Endothelial cell of umbilical vein (primary cell): ENCODE measurements around the gene CARD11. TPM values are rescaled to one million over a fixed set of nuclear protein-coding genes. Genes with fewer than 3 reads are reported as not detected.
A peak's percentile ranks its signal among the peaks of the same experiment; 100 is the strongest.

ENCODE experiments used
- BruUV-seq: library from RNA; stranded (reverse); fragments of 400-500 nt; replicated peaks from 2 replicates; lab custom pipeline; 2021; lab: Mats Ljungman, UMichigan
- CTCF ChIA-PET: fragments of 300-600, 350-600 bp; sonication (Branson Sonifier 250); formaldehyde crosslinking; loops from one replicate; lab custom pipeline; 2021; ENCODE audit warnings: antibody characterized with exemption, inconsistent platforms; lab: Charles Lee
- POLR2A ChIA-PET: fragments of 300-600, 350-600 bp; sonication (Branson Sonifier 250); formaldehyde crosslinking; loops from one replicate; lab custom pipeline; 2021; ENCODE audit warnings: antibody characterized with exemption, inconsistent platforms; lab: Charles Lee
- DNase-seq: peaks from one replicate; pipeline ENCODE4 v3.0.0-alpha.2; 2011; ENCODE audit warnings: low read depth, low spot score
- FAIRE-seq: peaks from 2 replicates; lab custom pipeline; 2011; peaks lifted over from hg19 to GRCh38; lab: Jason Lieb, UNC
- H2AFZ ChIP-seq: 2 replicates; pipeline ENCODE4 v1.6.0; 2012; ENCODE audit warnings: low read depth, low read length, control low read depth, inconsistent platforms
- H3K27ac ChIP-seq: 2 replicates; pipeline ENCODE4 v1.5.1; 2011; ENCODE audit warnings: low read depth, mild to moderate bottlenecking, control low read depth, low read length, moderate library complexity; ENCODE audit not compliant: insufficient read depth
- H3K27me3 ChIP-seq, 2 experiments: 2 replicates each; pipeline versions ENCODE4 v1.6.0 to v1.6.1; 2011; ENCODE audit warnings: low read length in 2 of 2, mixed read lengths in 1 of 2; ENCODE audit not compliant: control insufficient read depth in 2 of 2, insufficient read depth in 2 of 2
- H3K36me3 ChIP-seq, 2 experiments: 2 replicates in 1 of 2; 3 replicates in 1 of 2; pipeline ENCODE4 v1.5.1; 2011; ENCODE audit warnings: low read length in 2 of 2, mild to moderate bottlenecking in 1 of 2, moderate library complexity in 1 of 2; ENCODE audit not compliant: control insufficient read depth in 2 of 2, insufficient read depth in 2 of 2; ENCODE audit errors: extremely low read depth in 1 of 2
- H3K4me1 ChIP-seq: 3 replicates; pipeline ENCODE4 v1.5.1; 2011; ENCODE audit warnings: mild to moderate bottlenecking, low read length; ENCODE audit not compliant: control insufficient read depth, insufficient read depth; ENCODE audit errors: extremely low read depth
- H3K4me2 ChIP-seq: 2 replicates; pipeline ENCODE4 v1.6.1; 2011; ENCODE audit warnings: low read length, control low read depth, mixed read lengths; ENCODE audit not compliant: insufficient read depth
- H3K4me3 ChIP-seq, 3 experiments: fragments of 200-600 bp in 1 of 3; sonication (generic), shearing (Covaris generic) in 1 of 3; replicated peaks in 1 of 3; 2 replicates each; pipeline ENCODE4 v1.5.1; 2011 to 2016; ENCODE audit warnings: control low read depth in 3 of 3, low read length in 3 of 3, mild to moderate bottlenecking in 2 of 3, inconsistent platforms in 1 of 3, low read depth in 1 of 3, moderate library complexity in 1 of 3; ENCODE audit not compliant: insufficient read depth in 1 of 3
- H3K79me2 ChIP-seq: 2 replicates; pipeline ENCODE4 v1.6.0; 2012; ENCODE audit warnings: low read length, inconsistent platforms; ENCODE audit not compliant: control insufficient read depth, insufficient read depth
- H3K9ac ChIP-seq: replicated peaks from 2 replicates; pipeline ENCODE3; 2011; ENCODE audit warnings: low read length, control low read depth; ENCODE audit not compliant: insufficient read depth; ENCODE audit errors: extremely low read depth
- H3K9me1 ChIP-seq: replicated peaks from 3 replicates; pipeline ENCODE4 v1.6.0; 2011; ENCODE audit warnings: mild to moderate bottlenecking, low read length; ENCODE audit not compliant: control insufficient read depth, insufficient read depth; ENCODE audit errors: extremely low read depth
- H3K9me3 ChIP-seq: replicated peaks from 2 replicates; pipeline ENCODE4 v1.5.1; 2012; ENCODE audit warnings: low read length, inconsistent platforms; ENCODE audit not compliant: control insufficient read depth, insufficient read depth
- H4K20me1 ChIP-seq: replicated peaks from 2 replicates; pipeline ENCODE3; 2011; ENCODE audit warnings: mild to moderate bottlenecking, low read length; ENCODE audit not compliant: control insufficient read depth, insufficient read depth; ENCODE audit errors: extremely low read depth
- EZH2 ChIP-seq: IDR thresholded peaks from 2 replicates; pipeline ENCODE4 v1.6.1; 2012; ENCODE audit warnings: borderline replicate concordance, low read depth, mild to moderate bottlenecking, moderate library complexity, low read length, inconsistent platforms; ENCODE audit not compliant: severe bottlenecking
- FOS ChIP-seq: IDR thresholded peaks from 2 replicates; pipeline ENCODE4 v1.6.1; 2011; ENCODE audit warnings: mild to moderate bottlenecking, low read length, moderate library complexity, borderline replicate concordance; ENCODE audit not compliant: insufficient read depth
- GATA2 ChIP-seq: IDR thresholded peaks from 2 replicates; pipeline ENCODE4 v1.7.0; 2011; ENCODE audit warnings: low read depth, mild to moderate bottlenecking, moderate library complexity, mixed read lengths, low read length; ENCODE audit not compliant: insufficient read length, insufficient read depth
- JUN ChIP-seq: IDR thresholded peaks from 2 replicates; pipeline ENCODE4 v1.6.1; 2011; ENCODE audit warnings: borderline replicate concordance, low read depth; ENCODE audit not compliant: insufficient read length, insufficient read depth
- MYC ChIP-seq: IDR thresholded peaks from one replicate; pipeline ENCODE4 v1.6.1; 2011; ENCODE audit warnings: mild to moderate bottlenecking, low read depth, low read length
- POLR2A ChIP-seq: IDR thresholded peaks from 2 replicates; pipeline ENCODE4 v1.6.1; 2012; ENCODE audit warnings: low read depth, mild to moderate bottlenecking, control low read depth, low read length
- POLR2AphosphoS5 ChIP-seq: IDR thresholded peaks from 2 replicates; pipeline ENCODE4 v1.6.1; 2012; ENCODE audit warnings: low read depth, mild to moderate bottlenecking, control low read depth, low read length, moderate library complexity; ENCODE audit not compliant: insufficient read depth
- dilution Hi-C: fragments of 300-500 bp; cut with MboI; formaldehyde crosslinking; loops from one replicate; pipeline ENCODE4 v1.15.0; 2019; ENCODE audit warnings: low sequenced_read_pairs; ENCODE audit not compliant: extremely low pct_ligation_motif_present
- intact Hi-C: fragments of 100-400 bp; cut with micrococcal nuclease; formaldehyde crosslinking; loops from one replicate; pipeline ENCODE4 v1.10.0; 2022
- polyA plus RNA-seq, 4 experiments: library from polyadenylated mRNA; depleted of rRNA in 3 of 4; stranded (reverse) in 3 of 4; unstranded in 1 of 4; fragments of >200 nt; gene quantifications; 2 replicates each; pipeline versions ENCODE4 v1.2.1 to v1.2.3, GENCODE V29; 2011 to 2012; ENCODE audit warnings: missing spikeins in 1 of 4
- total RNA-seq: library from RNA; stranded (reverse); gene quantifications from 2 replicates; pipeline ENCODE4 v1.2.3, GENCODE V29; 2021
- TF ChIP-seq, protein P1 (sequence below), 2 donors: IDR thresholded peaks; 1 replicate in 1 of 2; 2 replicates in 1 of 2; pipeline ENCODE4 v1.5.1; 2011; ENCODE audit warnings: low read length in 2 of 2, mild to moderate bottlenecking in 2 of 2, moderate library complexity in 2 of 2, control low read depth in 1 of 2, inconsistent platforms in 1 of 2, low read depth in 1 of 2; ENCODE audit not compliant: insufficient read depth in 1 of 2; ENCODE audit errors: extremely low read depth in 1 of 2
- TF ChIP-seq, protein P2 (sequence below): IDR thresholded peaks from 2 replicates; pipeline ENCODE4 v1.6.1; 2011; ENCODE audit not compliant: insufficient read depth, insufficient read length

The CARD11 gene
- total and polyA plus RNA-seq, 2 donors (not counting 3 experiments of a cell fraction or from before 2014, with no cell fraction given) = 20.4 to 41.8 TPM

DNA sequence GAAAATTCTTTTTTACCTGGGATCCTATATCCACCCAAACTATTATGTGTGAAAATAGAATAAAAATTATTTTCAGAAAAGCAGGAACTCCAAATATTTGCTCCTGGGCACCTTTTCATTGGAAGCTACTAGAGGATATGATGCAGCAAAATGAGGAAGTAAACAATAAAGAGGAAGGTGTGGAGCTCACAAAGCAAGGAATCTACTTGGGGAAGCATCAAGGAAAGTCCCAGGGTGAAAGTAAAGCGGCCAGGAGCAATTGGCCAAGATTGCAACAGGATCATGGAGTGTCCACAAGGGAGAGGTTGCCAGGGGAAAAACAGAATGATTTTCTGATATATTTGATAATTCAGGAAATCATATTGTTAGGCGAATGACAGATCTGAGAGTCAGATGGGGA is 80.8 kb downstream of the CARD11 start:
- H3K36me3 ChIP-seq = no peaks in the 10 kb centered on the region
- dilution Hi-C loops = no loop called here
- H3K27me3 ChIP-seq = no peaks in the 10 kb centered on the region
- CTCF ChIA-PET = no interaction called here
- H3K4me2 ChIP-seq = no peak overlapping the region
- H3K4me3 ChIP-seq = no peak overlapping the region
- no peak overlapping the region for H3K27ac ChIP-seq
- no peak overlapping the region for H3K9ac ChIP-seq
- no peak for FAIRE-seq
- H4K20me1 ChIP-seq = no peaks in the 10 kb centered on the region
- no peaks in the 10 kb centered on the region for H3K9me1 ChIP-seq
- intact Hi-C loops = no loop called here
- peak; percentile 19 for DNase-seq
- H3K4me1 ChIP-seq = peaks cover 3% of the 10 kb centered on the region
- no peak for TF ChIP-seq FOS
- no peak for TF ChIP-seq EZH2
- TF ChIP-seq GATA2 = no peak
- TF ChIP-seq, protein P1, sequence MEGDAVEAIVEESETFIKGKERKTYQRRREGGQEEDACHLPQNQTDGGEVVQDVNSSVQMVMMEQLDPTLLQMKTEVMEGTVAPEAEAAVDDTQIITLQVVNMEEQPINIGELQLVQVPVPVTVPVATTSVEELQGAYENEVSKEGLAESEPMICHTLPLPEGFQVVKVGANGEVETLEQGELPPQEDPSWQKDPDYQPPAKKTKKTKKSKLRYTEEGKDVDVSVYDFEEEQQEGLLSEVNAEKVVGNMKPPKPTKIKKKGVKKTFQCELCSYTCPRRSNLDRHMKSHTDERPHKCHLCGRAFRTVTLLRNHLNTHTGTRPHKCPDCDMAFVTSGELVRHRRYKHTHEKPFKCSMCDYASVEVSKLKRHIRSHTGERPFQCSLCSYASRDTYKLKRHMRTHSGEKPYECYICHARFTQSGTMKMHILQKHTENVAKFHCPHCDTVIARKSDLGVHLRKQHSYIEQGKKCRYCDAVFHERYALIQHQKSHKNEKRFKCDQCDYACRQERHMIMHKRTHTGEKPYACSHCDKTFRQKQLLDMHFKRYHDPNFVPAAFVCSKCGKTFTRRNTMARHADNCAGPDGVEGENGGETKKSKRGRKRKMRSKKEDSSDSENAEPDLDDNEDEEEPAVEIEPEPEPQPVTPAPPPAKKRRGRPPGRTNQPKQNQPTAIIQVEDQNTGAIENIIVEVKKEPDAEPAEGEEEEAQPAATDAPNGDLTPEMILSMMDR (IDR thresholded peaks at IDR 0.05; ENCODE audit: extremely low read depth in 1 of 2, insufficient read depth in 1 of 2, low read depth in 1 of 2, low read length in 2 of 2) = no peak
- TF ChIP-seq POLR2A = no peak
- TF ChIP-seq POLR2AphosphoS5 = no peak
- TF ChIP-seq, protein P2, sequence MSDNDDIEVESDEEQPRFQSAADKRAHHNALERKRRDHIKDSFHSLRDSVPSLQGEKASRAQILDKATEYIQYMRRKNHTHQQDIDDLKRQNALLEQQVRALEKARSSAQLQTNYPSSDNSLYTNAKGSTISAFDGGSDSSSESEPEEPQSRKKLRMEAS = no peak
- no peak for TF ChIP-seq MYC
- TF ChIP-seq JUN = no peak
- H3K9me3 ChIP-seq = peaks cover 3% of the 10 kb centered on the region
- H3K79me2 ChIP-seq = no peaks in the 10 kb centered on the region
- POLR2A ChIA-PET = no interaction called here
- BruUV-seq = no TSS peak
- peak overlapping the region; percentile 27 for H2AFZ ChIP-seq
